Lower lobe of right lung (tissue), 2 donors: ENCODE measurements around the gene HNRNPU. TPM values are rescaled to one million over a fixed set of nuclear protein-coding genes. Genes with fewer than 3 reads are reported as not detected.

Source experiments
- ATAC-seq, 2 donors: fragments of 200-7000 bp; cut with Tn5 transposase; one replicate each; pipeline ENCODE4 v1.9.1; 2020 to 2022; ENCODE audit warnings: mild to moderate bottlenecking in 2 of 2, moderate library complexity in 2 of 2
- DNase-seq: peaks from one replicate; pipeline ENCODE4 v3.0.0-alpha.2; 2020
- H3K27ac ChIP-seq: fragments of 200-600 bp; one replicate; pipeline ENCODE4 v1.8.0; 2022
- H3K27me3 ChIP-seq: fragments of 200-600 bp; one replicate; pipeline ENCODE4 v1.8.0; 2022; ENCODE audit warnings: low read depth
- H3K36me3 ChIP-seq: fragments of 200-600 bp; one replicate; pipeline ENCODE4 v1.8.0; 2022; ENCODE audit warnings: mild to moderate bottlenecking
- H3K4me1 ChIP-seq: fragments of 200-600 bp; one replicate; pipeline ENCODE4 v1.8.0; 2022
- H3K4me3 ChIP-seq: fragments of 200-600 bp; one replicate; pipeline ENCODE4 v1.8.0; 2022; ENCODE audit warnings: mild to moderate bottlenecking
- H3K9me3 ChIP-seq: fragments of 200-600 bp; one replicate; pipeline ENCODE4 v1.8.0; 2022
- CTCF ChIP-seq: fragments of 200-600 bp; IDR thresholded peaks from one replicate; pipeline ENCODE4 v1.8.0; 2022; ENCODE audit warnings: antibody characterized with exemption, mild to moderate bottlenecking
- intact Hi-C: fragments of 100-400 bp; cut with DNase I; formaldehyde crosslinking; loops from one replicate; pipeline ENCODE4 v1.11.0; 2022
- total RNA-seq: library from RNA; stranded (reverse); fragmentation: NEBNext Ultra II Directional; extraction: Animal tissue kit (Norgen Biotek cat#: 25700); gene quantifications from one replicate; pipeline ENCODE4 v1.2.1, GENCODE V29; 2021
- donor health status: DM: no; HTN: yes; CAD: no; lungs with severe emphysema.

The HNRNPU gene
- total RNA-seq, 1 donor from 2014 or later, result 279 TPM

- no peaks in the 10 kb centered on the region for H3K36me3 ChIP-seq
- H3K4me3 ChIP-seq, result no peak overlapping the region
Measured at GRCh38 chr1:244804841-244805240, 59.5 kb downstream of the HNRNPU start.

DNA sequence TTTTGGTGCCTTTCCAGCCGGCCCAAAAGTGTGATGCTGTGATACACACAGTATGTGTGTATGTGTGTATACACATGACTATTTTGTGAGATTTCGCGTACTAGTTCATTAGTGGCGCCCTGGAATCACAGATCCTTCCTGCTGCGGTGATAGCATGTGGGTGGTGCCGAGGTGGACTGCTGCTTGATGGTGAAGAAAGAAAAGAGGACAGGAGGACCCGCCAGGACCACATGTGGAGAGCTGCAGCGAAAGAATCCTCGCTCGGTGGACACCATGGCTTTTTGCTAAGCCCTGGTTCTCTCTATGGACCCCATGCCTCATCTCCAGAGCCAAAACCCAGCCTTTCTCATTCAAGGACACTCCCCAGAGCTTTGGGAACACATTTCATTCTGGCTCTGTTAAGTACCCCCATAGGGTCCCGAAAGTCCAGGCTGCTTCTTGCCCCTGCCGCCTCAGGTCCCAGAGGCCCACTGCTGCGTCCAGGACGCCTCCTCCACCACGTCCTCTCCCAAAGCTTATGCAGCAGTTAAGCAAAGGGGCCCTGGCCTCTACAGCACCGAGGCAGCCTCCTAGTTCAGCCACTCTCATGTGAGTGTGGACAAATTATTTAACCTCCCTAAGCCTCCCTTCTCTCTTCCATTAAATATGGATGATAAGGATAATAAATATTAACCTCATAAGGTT lies 61.6 kb downstream of the HNRNPU start:
- Histone ChIP-seq H3K4me1 (peaks cover 6% of the 10 kb centered on the region), H3K9me3 (no peaks in the 10 kb centered on the region), H3K36me3 (no peaks in the 10 kb centered on the region), H3K4me3 (no peak overlapping the region), H3K27me3 (no peaks in the 10 kb centered on the region), H3K27ac (no peak overlapping the region)
- DNase-seq (no peak), ATAC-seq (no peak)
- intact Hi-C loops, result no loop called here
- TF ChIP-seq CTCF, result no peak

More at GRCh38 chr1:244804841-244805240, 59.5 kb downstream of the HNRNPU start:
- intact Hi-C loops, result no loop called here
- ATAC-seq, result no peak
- Histone ChIP-seq H3K9me3 (no peaks in the 10 kb centered on the region), H3K27ac (no peak overlapping the region), H3K27me3 (no peaks in the 10 kb centered on the region), H3K4me1 (peaks cover 6% of the 10 kb centered on the region)
- TF ChIP-seq CTCF, result no peak
- no peak for DNase-seq

DNA sequence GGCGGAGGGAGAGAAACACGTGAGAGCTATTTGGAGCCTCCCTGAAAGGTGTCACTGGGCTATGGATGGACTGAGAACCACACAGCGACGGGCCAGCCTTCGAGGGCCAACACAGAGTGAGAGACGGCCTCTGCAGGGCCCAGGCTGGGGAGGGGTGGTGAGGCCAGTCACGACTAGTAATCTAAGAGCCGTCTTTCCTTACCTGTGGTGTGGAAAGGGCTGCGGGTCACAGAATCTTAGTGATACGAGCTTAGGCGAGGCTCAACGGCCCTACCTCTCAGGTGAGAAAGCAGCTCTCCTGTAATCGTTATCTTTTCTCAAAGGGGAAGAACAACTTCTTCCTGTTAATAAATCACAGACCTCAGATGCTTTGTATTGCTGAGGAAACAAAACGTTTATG lies 62.3 kb downstream of the HNRNPU start:
- no peak for DNase-seq
- ATAC-seq, result peak; percentile 32 to 33
- peaks cover 6% of the 10 kb centered on the region for H3K4me1 ChIP-seq
- no peak overlapping the region for H3K4me3 ChIP-seq
- no peak for TF ChIP-seq CTCF
- H3K36me3 ChIP-seq, result no peaks in the 10 kb centered on the region
- no peaks in the 10 kb centered on the region for H3K27me3 ChIP-seq
- H3K9me3 ChIP-seq, result no peaks in the 10 kb centered on the region
- H3K27ac ChIP-seq, result no peak overlapping the region
- intact Hi-C loops, result no loop called here

DNA sequence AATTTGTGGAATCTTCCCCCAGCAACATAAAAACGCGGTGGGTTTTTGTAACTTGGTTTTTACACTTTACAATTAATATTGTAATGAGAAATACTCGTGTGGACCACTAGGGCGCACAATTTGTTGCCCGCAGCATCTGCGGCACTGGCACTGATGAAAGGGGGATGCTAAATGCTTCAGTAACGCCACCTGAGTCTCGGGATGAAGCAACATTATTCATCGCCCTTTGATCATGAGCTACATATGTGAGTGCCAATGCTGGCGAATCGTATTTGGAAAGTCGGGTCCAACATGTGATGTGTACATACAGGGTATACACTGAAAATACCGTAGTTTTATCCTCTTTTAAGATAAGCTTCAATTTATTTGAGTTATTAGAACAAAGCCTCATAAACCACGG lies 63.1 kb downstream of the HNRNPU start:
- H3K27ac ChIP-seq, result no peak overlapping the region
- TF ChIP-seq CTCF, result peak; percentile 63
- H3K4me1 ChIP-seq, result peaks cover 6% of the 10 kb centered on the region
- ATAC-seq (peak; percentile 56 to 66), DNase-seq (no peak)
- no peak overlapping the region for H3K4me3 ChIP-seq
- no peaks in the 10 kb centered on the region for H3K9me3 ChIP-seq
- H3K36me3 ChIP-seq, result no peaks in the 10 kb centered on the region
- intact Hi-C loops, result no loop called here
- no peaks in the 10 kb centered on the region for H3K27me3 ChIP-seq

DNA sequence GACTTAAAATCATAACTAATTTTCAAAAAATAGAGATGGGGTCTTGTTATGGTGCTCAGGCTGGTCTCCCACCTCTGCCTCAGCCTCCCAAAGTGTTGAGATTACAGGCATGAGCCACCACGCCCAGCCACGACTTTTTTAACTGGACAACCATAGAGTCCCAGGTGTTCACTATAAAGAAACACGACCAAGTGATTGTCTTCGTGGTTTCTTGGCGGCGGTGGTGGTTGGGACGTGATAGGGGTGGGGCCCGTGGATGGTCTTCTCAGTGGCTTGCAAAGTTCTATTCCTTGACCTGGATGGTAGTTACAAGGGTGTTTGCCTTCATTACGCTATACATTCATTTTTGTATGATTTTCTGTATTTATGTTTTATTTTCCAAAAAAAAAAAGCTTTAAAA lies 63.5 kb downstream of the HNRNPU start:
- Histone ChIP-seq H3K36me3 (no peaks in the 10 kb centered on the region), H3K9me3 (no peaks in the 10 kb centered on the region), H3K4me3 (no peak overlapping the region), H3K4me1 (peaks cover 6% of the 10 kb centered on the region), H3K27ac (no peak overlapping the region), H3K27me3 (no peaks in the 10 kb centered on the region)
- ATAC-seq (no peak), DNase-seq (no peak)
- no peak for TF ChIP-seq CTCF
- intact Hi-C loops, result no loop called here

Other genes starting within 250 kb of the HNRNPU start
- gene DESI2, start 211.4 kb downstream of the HNRNPU start, total RNA-seq, result 43.7 TPM
- 22.8 TPM for gene COX20, start 28.9 kb downstream of the HNRNPU start, total RNA-seq